ENCODE results near the gene SLC2A4. TPM values are rescaled to one million over a fixed set of nuclear protein-coding genes. Genes with fewer than 3 reads are reported as not detected.
"Not testable (repeated sequence)": the region's sequence is repeated elsewhere in the genome, so short reads cannot be mapped to it uniquely, and the experiment has no call there.

Gene SLC2A4
- polyA plus RNA-seq, 3 donors = 1.8 to 2.7 (median 2.5) TPM

GRCh38 chr17:7332111-7332510 is 50.6 kb downstream of the SLC2A4 start:
- DNase-seq (ENCODE audit: extremely low read depth in 1 of 11, low read depth in 9 of 11, low spot score in 4 of 11) = no peak

GRCh38 chr17:7332600-7333069 is 51.1 kb downstream of the SLC2A4 start:
- not testable (repeated sequence) for DNase-seq (ENCODE audit: extremely low read depth in 1 of 11, low read depth in 9 of 11, low spot score in 4 of 11)

- no peak for DNase-seq (ENCODE audit: extremely low read depth in 1 of 11, low read depth in 9 of 11, low spot score in 4 of 11)
These were observed 53.5 kb downstream of the SLC2A4 start for GRCh38 chr17:7334938-7335538.

GRCh38 chr17:7335765-7336164 is 54.2 kb downstream of the SLC2A4 start:
- DNase-seq (ENCODE audit: extremely low read depth in 1 of 11, low read depth in 9 of 11, low spot score in 4 of 11) = not testable (repeated sequence)

- no peak for DNase-seq (ENCODE audit: extremely low read depth in 1 of 11, low read depth in 9 of 11, low spot score in 4 of 11)
These were observed 55.0 kb downstream of the SLC2A4 start, which contains the start of gene ACAP1 for GRCh38 chr17:7336240-7337175. ACAP1 (plus strand) TSS chr17:7336529; CDS start chr17:7336735, 206 bp downstream.

- DNase-seq (ENCODE audit: extremely low read depth in 1 of 11, low read depth in 9 of 11, low spot score in 4 of 11) = not testable (repeated sequence)
These were observed 56.1 kb downstream of the SLC2A4 start for GRCh38 chr17:7337600-7337999.

Other genes starting within 250 kb of the SLC2A4 start
- 1 to 10 TPM; 3.3 to 4.6 (median 4.5) TPM for gene SLC16A13, start 245.7 kb upstream of the SLC2A4 start, polyA plus RNA-seq (ENCODE audit: insufficient read length in 3 of 3)
- gene SLC16A11, start 237.6 kb upstream of the SLC2A4 start, polyA plus RNA-seq (ENCODE audit: insufficient read length in 3 of 3) = under 1 TPM; 0.52 to 0.67 (median 0.53) TPM
- 1 to 10 TPM in 1 of 3 donors, under 1 TPM in 2; 0.89 to 2.2 (median 0.92) TPM for gene CLEC10A, start 201.5 kb upstream of the SLC2A4 start, polyA plus RNA-seq (ENCODE audit: insufficient read length in 3 of 3)
- gene ASGR2, start 166.9 kb upstream of the SLC2A4 start, polyA plus RNA-seq (ENCODE audit: insufficient read length in 3 of 3) = 1 to 10 TPM in 2 of 3 donors, under 1 TPM in 1; 0.89 to 2.6 (median 2.1) TPM
- 10 to 100 TPM in 1 of 3 donors, 1 to 10 TPM in 2; 6.1 to 10.7 (median 7.2) TPM for gene ASGR1, start 102.3 kb upstream of the SLC2A4 start, polyA plus RNA-seq (ENCODE audit: insufficient read length in 3 of 3)
- 10 to 100 TPM; 28.3 to 47.7 (median 37.6) TPM for gene DLG4, start 61.9 kb upstream of the SLC2A4 start, polyA plus RNA-seq (ENCODE audit: insufficient read length in 3 of 3)
- gene ACADVL, start 61.8 kb upstream of the SLC2A4 start, polyA plus RNA-seq (ENCODE audit: insufficient read length in 3 of 3) = 100 to 1,000 TPM; 438 to 579 (median 497) TPM
- 10 to 100 TPM; 49.8 to 66.7 (median 64.4) TPM for gene DVL2, start 47.2 kb upstream of the SLC2A4 start, polyA plus RNA-seq (ENCODE audit: insufficient read length in 3 of 3)
- 10 to 100 TPM; 51.3 to 65.8 (median 53.1) TPM for gene PHF23, start 42.3 kb upstream of the SLC2A4 start, polyA plus RNA-seq (ENCODE audit: insufficient read length in 3 of 3)
- gene GABARAP, start 39.3 kb upstream of the SLC2A4 start, polyA plus RNA-seq (ENCODE audit: insufficient read length in 3 of 3) = 100 to 1,000 TPM; 435 to 476 (median 455) TPM
- 100 to 1,000 TPM; 151 to 152 (median 151) TPM for gene CTDNEP1, start 30.0 kb upstream of the SLC2A4 start, polyA plus RNA-seq (ENCODE audit: insufficient read length in 3 of 3)
- gene ELP5, start 29.5 kb upstream of the SLC2A4 start, polyA plus RNA-seq (ENCODE audit: insufficient read length in 3 of 3) = 10 to 100 TPM; 51.6 to 63.0 (median 55.1) TPM
- gene CLDN7, start 19.2 kb upstream of the SLC2A4 start, polyA plus RNA-seq (ENCODE audit: insufficient read length in 3 of 3) = 10 to 100 TPM; 41.1 to 74.2 (median 41.8) TPM
- 1 to 10 TPM; 3.8 to 5.3 (median 5.2) TPM for gene YBX2, start 12.9 kb downstream of the SLC2A4 start, polyA plus RNA-seq (ENCODE audit: insufficient read length in 3 of 3)
- gene EIF5A, start 25.9 kb downstream of the SLC2A4 start, polyA plus RNA-seq (ENCODE audit: insufficient read length in 3 of 3) = 100 to 1,000 TPM; 313 to 353 (median 324) TPM
- 100 to 1,000 TPM in 1 of 3 donors, 10 to 100 TPM in 2; 95.6 to 101 (median 97.4) TPM for gene GPS2, start 33.6 kb downstream of the SLC2A4 start, polyA plus RNA-seq (ENCODE audit: insufficient read length in 3 of 3)
- 10 to 100 TPM; 30.6 to 38.2 (median 36.1) TPM for gene NEURL4, start 47.6 kb downstream of the SLC2A4 start, polyA plus RNA-seq (ENCODE audit: insufficient read length in 3 of 3)
- gene ACAP1, start 54.8 kb downstream of the SLC2A4 start, polyA plus RNA-seq (ENCODE audit: insufficient read length in 3 of 3) = 10 to 100 TPM in 1 of 3 donors, 1 to 10 TPM in 2; 7.0 to 12.5 (median 7.6) TPM
- 10 to 100 TPM; 10.7 to 13.9 (median 12.0) TPM for gene KCTD11, start 70.4 kb downstream of the SLC2A4 start, polyA plus RNA-seq (ENCODE audit: insufficient read length in 3 of 3)
- not detected for gene TMEM95, start 73.4 kb downstream of the SLC2A4 start, polyA plus RNA-seq (ENCODE audit: insufficient read length in 3 of 3)
- gene TNK1, start 99.4 kb downstream of the SLC2A4 start, polyA plus RNA-seq (ENCODE audit: insufficient read length in 3 of 3) = 1 to 10 TPM; 5.1 to 9.0 (median 6.0) TPM
- gene PLSCR3, start 112.8 kb downstream of the SLC2A4 start, polyA plus RNA-seq (ENCODE audit: insufficient read length in 3 of 3) = 10 to 100 TPM; 28.8 to 41.5 (median 41.4) TPM
- gene TMEM256, start 122.4 kb downstream of the SLC2A4 start, polyA plus RNA-seq (ENCODE audit: insufficient read length in 3 of 3) = 10 to 100 TPM; 81.9 to 99.2 (median 87.3) TPM
- 10 to 100 TPM; 21.4 to 36.4 (median 29.0) TPM for gene NLGN2, start 126.1 kb downstream of the SLC2A4 start, polyA plus RNA-seq (ENCODE audit: insufficient read length in 3 of 3)
- under 1 TPM in 2 of 3 donors, not detected in 1; 0.10 to 0.22 TPM for gene SPEM1, start 138.6 kb downstream of the SLC2A4 start, polyA plus RNA-seq (ENCODE audit: insufficient read length in 3 of 3)
- gene SPEM2, start 143.9 kb downstream of the SLC2A4 start, polyA plus RNA-seq (ENCODE audit: insufficient read length in 3 of 3) = not detected
- gene SPEM3, start 147.1 kb downstream of the SLC2A4 start, polyA plus RNA-seq (ENCODE audit: insufficient read length in 3 of 3) = not detected
- 1 to 10 TPM; 3.4 to 5.2 (median 4.6) TPM for gene TMEM102, start 153.7 kb downstream of the SLC2A4 start, polyA plus RNA-seq (ENCODE audit: insufficient read length in 3 of 3)
- 10 to 100 TPM in 1 of 3 donors, 1 to 10 TPM in 2; 5.6 to 12.6 (median 8.0) TPM for gene FGF11, start 157.8 kb downstream of the SLC2A4 start, polyA plus RNA-seq (ENCODE audit: insufficient read length in 3 of 3)
- gene CHRNB1, start 163.3 kb downstream of the SLC2A4 start, polyA plus RNA-seq (ENCODE audit: insufficient read length in 3 of 3) = 10 to 100 TPM in 2 of 3 donors, 1 to 10 TPM in 1; 9.3 to 10.7 (median 10.4) TPM
- 10 to 100 TPM; 34.9 to 54.9 (median 40.9) TPM for gene ZBTB4, start 197.9 kb downstream of the SLC2A4 start, polyA plus RNA-seq (ENCODE audit: insufficient read length in 3 of 3)
- under 1 TPM in 2 of 3 donors, not detected in 1; 0.26 TPM for gene SLC35G6, start 199.7 kb downstream of the SLC2A4 start, polyA plus RNA-seq (ENCODE audit: insufficient read length in 3 of 3)
- gene POLR2A, start 202.6 kb downstream of the SLC2A4 start, polyA plus RNA-seq (ENCODE audit: insufficient read length in 3 of 3) = 100 to 1,000 TPM; 131 to 134 (median 134) TPM

Data from renal cortex interstitium (tissue), 11 donors.